ENCODE data around the gene SPEF2. TPM values are rescaled to one million over a fixed set of nuclear protein-coding genes. Genes with fewer than 3 reads are reported as not detected.

The SPEF2 gene
- total and polyA plus RNA-seq, 2 of the 13 experiments (the other 11 are each of a cell fraction or from before 2014, with no cell fraction given): 1.5 to 2.3 TPM

DNA sequence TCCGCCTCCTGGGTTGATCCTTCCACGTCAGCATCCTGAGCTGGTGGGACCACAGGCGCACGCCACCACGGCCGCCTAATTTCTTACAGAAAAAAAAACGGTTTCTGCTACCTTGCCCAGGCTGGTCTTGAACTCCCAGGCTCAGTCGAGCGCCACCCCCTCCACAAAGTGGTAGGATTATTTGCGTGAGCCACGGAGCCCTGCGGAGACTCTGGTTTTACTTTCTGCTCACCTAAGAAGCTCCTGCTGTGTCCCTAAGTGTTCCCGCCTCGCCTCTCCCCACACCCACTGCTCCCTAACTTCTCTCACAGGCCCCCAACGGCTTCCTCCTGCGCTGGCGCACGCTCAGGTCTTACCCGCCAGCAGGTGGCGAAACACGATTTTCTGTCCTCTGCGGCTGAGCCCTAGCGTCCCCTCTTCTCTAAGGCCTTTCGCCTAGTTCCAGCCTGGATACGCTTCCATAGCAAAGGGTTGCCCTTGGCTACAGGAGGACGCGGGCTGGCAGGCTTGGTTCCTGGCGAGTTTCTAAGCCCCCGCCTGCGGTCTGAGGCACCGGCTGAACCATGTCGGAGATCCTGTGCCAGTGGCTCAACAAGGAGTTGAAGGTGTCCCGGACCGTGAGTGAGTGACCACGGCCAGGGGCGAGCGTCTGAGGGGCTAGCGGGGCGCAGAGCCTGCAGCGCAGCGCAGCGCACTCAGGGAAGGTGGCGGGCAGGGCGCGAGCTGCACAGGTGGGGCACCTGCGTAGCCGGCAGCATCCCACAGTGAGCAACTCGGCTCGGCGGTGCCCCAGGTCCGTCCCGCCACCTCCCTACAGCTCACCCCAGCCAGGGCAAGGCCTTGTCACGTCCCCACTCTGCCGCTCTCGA is at the start of gene SPEF2 (continued):
- TF ChIP-seq, protein P1, sequence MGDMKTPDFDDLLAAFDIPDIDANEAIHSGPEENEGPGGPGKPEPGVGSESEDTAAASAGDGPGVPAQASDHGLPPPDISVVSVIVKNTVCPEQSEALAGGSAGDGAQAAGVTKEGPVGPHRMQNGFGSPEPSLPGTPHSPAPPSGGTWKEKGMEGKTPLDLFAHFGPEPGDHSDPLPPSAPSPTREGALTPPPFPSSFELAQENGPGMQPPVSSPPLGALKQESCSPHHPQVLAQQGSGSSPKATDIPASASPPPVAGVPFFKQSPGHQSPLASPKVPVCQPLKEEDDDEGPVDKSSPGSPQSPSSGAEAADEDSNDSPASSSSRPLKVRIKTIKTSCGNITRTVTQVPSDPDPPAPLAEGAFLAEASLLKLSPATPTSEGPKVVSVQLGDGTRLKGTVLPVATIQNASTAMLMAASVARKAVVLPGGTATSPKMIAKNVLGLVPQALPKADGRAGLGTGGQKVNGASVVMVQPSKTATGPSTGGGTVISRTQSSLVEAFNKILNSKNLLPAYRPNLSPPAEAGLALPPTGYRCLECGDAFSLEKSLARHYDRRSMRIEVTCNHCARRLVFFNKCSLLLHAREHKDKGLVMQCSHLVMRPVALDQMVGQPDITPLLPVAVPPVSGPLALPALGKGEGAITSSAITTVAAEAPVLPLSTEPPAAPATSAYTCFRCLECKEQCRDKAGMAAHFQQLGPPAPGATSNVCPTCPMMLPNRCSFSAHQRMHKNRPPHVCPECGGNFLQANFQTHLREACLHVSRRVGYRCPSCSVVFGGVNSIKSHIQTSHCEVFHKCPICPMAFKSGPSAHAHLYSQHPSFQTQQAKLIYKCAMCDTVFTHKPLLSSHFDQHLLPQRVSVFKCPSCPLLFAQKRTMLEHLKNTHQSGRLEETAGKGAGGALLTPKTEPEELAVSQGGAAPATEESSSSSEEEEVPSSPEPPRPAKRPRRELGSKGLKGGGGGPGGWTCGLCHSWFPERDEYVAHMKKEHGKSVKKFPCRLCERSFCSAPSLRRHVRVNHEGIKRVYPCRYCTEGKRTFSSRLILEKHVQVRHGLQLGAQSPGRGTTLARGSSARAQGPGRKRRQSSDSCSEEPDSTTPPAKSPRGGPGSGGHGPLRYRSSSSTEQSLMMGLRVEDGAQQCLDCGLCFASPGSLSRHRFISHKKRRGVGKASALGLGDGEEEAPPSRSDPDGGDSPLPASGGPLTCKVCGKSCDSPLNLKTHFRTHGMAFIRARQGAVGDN (CRISPR knock-in tag; IDR thresholded peaks at IDR 0.05): peak; percentile 77
- 0 out of 2 replicates have a peak, but pooled peaks have one; percentile 61 for TF ChIP-seq PCBP1 (IDR thresholded peaks at IDR 0.05; ENCODE audit: borderline replicate concordance, low read depth, low read length)
- no peak for TF ChIP-seq ZNF567 (CRISPR knock-in tag; IDR thresholded peaks at IDR 0.05; ENCODE audit: borderline replicate concordance)
- TF ChIP-seq PHF20 (CRISPR knock-in tag; IDR thresholded peaks at IDR 0.05): peak; percentile 77
- 0 out of 2 replicates have a peak, but pooled peaks have one; percentile 69 for TF ChIP-seq GZF1 (CRISPR knock-in tag; IDR thresholded peaks at IDR 0.05)
- TF ChIP-seq ATAD3A (CRISPR knock-in tag; IDR thresholded peaks at IDR 0.05): no peak
- TF ChIP-seq ZNF713 (CRISPR knock-in tag; IDR thresholded peaks at IDR 0.05): no peak
- peak; percentile 95 for TF ChIP-seq RBM22 (optimal IDR thresholded peaks at IDR 0.05; ENCODE audit: low read length)
- peak; percentile 74 for TF ChIP-seq ZEB1 (IDR thresholded peaks at IDR 0.05; ENCODE audit: insufficient replicate concordance, low read depth)
- TF ChIP-seq KLF11 (CRISPR knock-in tag; IDR thresholded peaks at IDR 0.05): 0 out of 2 replicates have a peak, but pooled peaks have one; percentile 52
- TF ChIP-seq ZIK1 (CRISPR knock-in tag; IDR thresholded peaks at IDR 0.05; ENCODE audit: borderline replicate concordance, low read depth): peak; percentile 93; the same call in 1 of the 2 replicates
- peak; percentile 59; the same call in 1 of the 2 replicates for TF ChIP-seq RFXAP (CRISPR knock-in tag; IDR thresholded peaks at IDR 0.05; ENCODE audit: borderline replicate concordance)
- TF ChIP-seq ZNF143 (CRISPR knock-in tag; IDR thresholded peaks at IDR 0.05): 0 out of 2 replicates have a peak, but pooled peaks have one; percentile 27
- TF ChIP-seq MBNL3 (CRISPR knock-in tag; conservative IDR thresholded peaks at IDR 0.05): no peak
- TF ChIP-seq, protein P2, sequence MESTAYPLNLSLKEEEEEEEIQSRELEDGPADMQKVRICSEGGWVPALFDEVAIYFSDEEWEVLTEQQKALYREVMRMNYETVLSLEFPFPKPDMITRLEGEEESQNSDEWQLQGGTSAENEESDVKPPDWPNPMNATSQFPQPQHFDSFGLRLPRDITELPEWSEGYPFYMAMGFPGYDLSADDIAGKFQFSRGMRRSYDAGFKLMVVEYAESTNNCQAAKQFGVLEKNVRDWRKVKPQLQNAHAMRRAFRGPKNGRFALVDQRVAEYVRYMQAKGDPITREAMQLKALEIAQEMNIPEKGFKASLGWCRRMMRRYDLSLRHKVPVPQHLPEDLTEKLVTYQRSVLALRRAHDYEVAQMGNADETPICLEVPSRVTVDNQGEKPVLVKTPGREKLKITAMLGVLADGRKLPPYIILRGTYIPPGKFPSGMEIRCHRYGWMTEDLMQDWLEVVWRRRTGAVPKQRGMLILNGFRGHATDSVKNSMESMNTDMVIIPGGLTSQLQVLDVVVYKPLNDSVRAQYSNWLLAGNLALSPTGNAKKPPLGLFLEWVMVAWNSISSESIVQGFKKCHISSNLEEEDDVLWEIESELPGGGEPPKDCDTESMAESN (CRISPR knock-in tag; conservative IDR thresholded peaks at IDR 0.05): peak; percentile 60
- TF ChIP-seq, protein P3, sequence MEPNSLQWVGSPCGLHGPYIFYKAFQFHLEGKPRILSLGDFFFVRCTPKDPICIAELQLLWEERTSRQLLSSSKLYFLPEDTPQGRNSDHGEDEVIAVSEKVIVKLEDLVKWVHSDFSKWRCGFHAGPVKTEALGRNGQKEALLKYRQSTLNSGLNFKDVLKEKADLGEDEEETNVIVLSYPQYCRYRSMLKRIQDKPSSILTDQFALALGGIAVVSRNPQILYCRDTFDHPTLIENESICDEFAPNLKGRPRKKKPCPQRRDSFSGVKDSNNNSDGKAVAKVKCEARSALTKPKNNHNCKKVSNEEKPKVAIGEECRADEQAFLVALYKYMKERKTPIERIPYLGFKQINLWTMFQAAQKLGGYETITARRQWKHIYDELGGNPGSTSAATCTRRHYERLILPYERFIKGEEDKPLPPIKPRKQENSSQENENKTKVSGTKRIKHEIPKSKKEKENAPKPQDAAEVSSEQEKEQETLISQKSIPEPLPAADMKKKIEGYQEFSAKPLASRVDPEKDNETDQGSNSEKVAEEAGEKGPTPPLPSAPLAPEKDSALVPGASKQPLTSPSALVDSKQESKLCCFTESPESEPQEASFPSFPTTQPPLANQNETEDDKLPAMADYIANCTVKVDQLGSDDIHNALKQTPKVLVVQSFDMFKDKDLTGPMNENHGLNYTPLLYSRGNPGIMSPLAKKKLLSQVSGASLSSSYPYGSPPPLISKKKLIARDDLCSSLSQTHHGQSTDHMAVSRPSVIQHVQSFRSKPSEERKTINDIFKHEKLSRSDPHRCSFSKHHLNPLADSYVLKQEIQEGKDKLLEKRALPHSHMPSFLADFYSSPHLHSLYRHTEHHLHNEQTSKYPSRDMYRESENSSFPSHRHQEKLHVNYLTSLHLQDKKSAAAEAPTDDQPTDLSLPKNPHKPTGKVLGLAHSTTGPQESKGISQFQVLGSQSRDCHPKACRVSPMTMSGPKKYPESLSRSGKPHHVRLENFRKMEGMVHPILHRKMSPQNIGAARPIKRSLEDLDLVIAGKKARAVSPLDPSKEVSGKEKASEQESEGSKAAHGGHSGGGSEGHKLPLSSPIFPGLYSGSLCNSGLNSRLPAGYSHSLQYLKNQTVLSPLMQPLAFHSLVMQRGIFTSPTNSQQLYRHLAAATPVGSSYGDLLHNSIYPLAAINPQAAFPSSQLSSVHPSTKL (CRISPR knock-in tag; IDR thresholded peaks at IDR 0.05): peak; percentile 65
- TF ChIP-seq, protein P4, sequence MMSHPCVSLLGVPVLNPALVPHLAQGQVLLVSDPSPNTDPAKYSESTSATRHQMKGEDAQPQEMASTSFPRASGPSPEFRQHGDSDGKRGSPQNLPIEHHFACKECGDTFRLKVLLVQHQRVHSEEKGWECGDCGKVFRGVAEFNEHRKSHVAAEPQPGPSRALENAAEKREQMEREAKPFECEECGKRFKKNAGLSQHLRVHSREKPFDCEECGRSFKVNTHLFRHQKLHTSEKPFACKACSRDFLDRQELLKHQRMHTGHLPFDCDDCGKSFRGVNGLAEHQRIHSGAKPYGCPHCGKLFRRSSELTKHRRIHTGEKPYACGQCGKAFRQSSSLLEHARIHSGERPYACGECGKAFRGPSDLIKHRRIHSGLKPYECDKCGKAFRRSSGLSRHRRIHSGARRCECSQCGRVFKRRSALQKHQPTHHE (CRISPR knock-in tag; IDR thresholded peaks at IDR 0.05; ENCODE audit: borderline replicate concordance): no peak
